GM23338 (cell line): ENCODE data around the gene CACNA1F. TPM values are rescaled to one million over a fixed set of nuclear protein-coding genes. Genes with fewer than 3 reads are reported as not detected.

Experiments
- ATAC-seq: fragments of 200-7000 bp; cut with Tn5 transposase; 3 replicates; pipeline ENCODE4 v1.9.1; 2020
- DNase-seq: peaks from one replicate; pipeline ENCODE4 v3.0.0-alpha.2; 2015; ENCODE audit warnings: low spot score
- H2AFZ ChIP-seq: fragments of 200-600 bp; sonication (generic); 2 replicates; pipeline ENCODE4 v1.8.0; 2016; ENCODE audit warnings: antibody characterized with exemption, mild to moderate bottlenecking, moderate library complexity
- H3F3A ChIP-seq: fragments of 200-600 bp; sonication (generic); replicated peaks from 2 replicates; pipeline ENCODE4 v1.8.0; 2017; ENCODE audit warnings: antibody characterized with exemption, mixed run types, low read depth
- H3K27ac ChIP-seq: fragments of 200-600 bp; sonication (generic); 2 replicates; pipeline ENCODE4 v1.6.1; 2016; ENCODE audit warnings: low read depth
- H3K27me3 ChIP-seq: fragments of 200-600 bp; sonication (generic); 2 replicates; pipeline ENCODE4 v1.8.0; 2016; ENCODE audit warnings: mild to moderate bottlenecking, mixed run types, moderate library complexity; ENCODE audit not compliant: insufficient read depth
- H3K36me3 ChIP-seq: fragments of 200-600 bp; sonication (generic); 2 replicates; pipeline ENCODE4 v1.8.0; 2016; ENCODE audit warnings: mild to moderate bottlenecking; ENCODE audit not compliant: insufficient read depth
- H3K4me1 ChIP-seq: fragments of 200-600 bp; sonication (generic); 2 replicates; pipeline ENCODE4 v1.8.0; 2016; ENCODE audit warnings: mild to moderate bottlenecking, moderate library complexity; ENCODE audit not compliant: insufficient read depth
- H3K4me2 ChIP-seq: fragments of 200-600 bp; sonication (generic); 2 replicates; pipeline ENCODE4 v1.7.1; 2017; ENCODE audit warnings: mixed run types
- H3K4me3 ChIP-seq: fragments of 200-600 bp; sonication (generic); 2 replicates; pipeline ENCODE4 v1.6.1; 2016; ENCODE audit warnings: mixed run types
- H3K79me2 ChIP-seq: fragments of 200-600 bp; sonication (generic); replicated peaks from 2 replicates; pipeline ENCODE4 v1.8.0; 2017; ENCODE audit warnings: mild to moderate bottlenecking; ENCODE audit not compliant: insufficient read depth
- H3K9me2 ChIP-seq: fragments of 200-600 bp; sonication (generic); 2 replicates; pipeline ENCODE4 v1.8.0; 2017; ENCODE audit not compliant: insufficient read depth
- H4K20me1 ChIP-seq: fragments of 200-600 bp; sonication (generic); replicated peaks from 2 replicates; pipeline ENCODE4 v1.8.0; 2017; ENCODE audit warnings: mild to moderate bottlenecking; ENCODE audit not compliant: insufficient read depth
- H3K27ac Mint-ChIP-seq: 2 replicates; pipeline ENCODE4 v1.8.0; 2020; ENCODE audit warnings: inconsistent platforms, mild to moderate bottlenecking, moderate library complexity, mixed read lengths
- H3K27me3 Mint-ChIP-seq: 3 replicates; pipeline ENCODE4 v1.8.0; 2022; ENCODE audit warnings: low read depth, mild to moderate bottlenecking, moderate library complexity, mixed read lengths, inconsistent platforms; ENCODE audit not compliant: insufficient read depth, poor library complexity
- H3K36me3 Mint-ChIP-seq: 3 replicates; pipeline ENCODE4 v1.8.0; 2021; ENCODE audit warnings: low read depth, mild to moderate bottlenecking, inconsistent platforms, moderate library complexity, mixed read lengths
- H3K4me1 Mint-ChIP-seq: 3 replicates; pipeline ENCODE4 v1.8.0; 2020; ENCODE audit warnings: mild to moderate bottlenecking, inconsistent platforms, mixed read lengths
- H3K4me3 Mint-ChIP-seq: 3 replicates; pipeline ENCODE4 v1.8.0; 2021; ENCODE audit warnings: moderate library complexity, mild to moderate bottlenecking, inconsistent platforms, mixed read lengths
- H3K9me3 Mint-ChIP-seq: 3 replicates; pipeline ENCODE4 v1.8.0; 2020; ENCODE audit warnings: moderate library complexity, mild to moderate bottlenecking, inconsistent platforms, mixed read lengths
- EZH2 ChIP-seq: fragments of 200-600 bp; sonication (generic); IDR thresholded peaks from one replicate; pipeline ENCODE4 v1.8.0; 2017; ENCODE audit warnings: antibody characterized with exemption, mild to moderate bottlenecking, low read depth; ENCODE audit not compliant: unreplicated experiment
- EZH2phosphoT487 ChIP-seq: fragments of 200-600 bp; sonication (generic); IDR thresholded peaks from one replicate; pipeline ENCODE4 v1.8.1; 2018; ENCODE audit warnings: antibody characterized with exemption; ENCODE audit not compliant: unreplicated experiment
- NANOG ChIP-seq: IDR thresholded peaks from 2 replicates; pipeline ENCODE4 v1.6.1; 2016; ENCODE audit warnings: antibody characterized with exemption, borderline replicate concordance
- POLR2AphosphoS5 ChIP-seq: IDR thresholded peaks from 2 replicates; pipeline ENCODE4 v1.6.1; 2016; ENCODE audit warnings: antibody characterized with exemption, low read depth
- STAT1 ChIP-seq: IDR thresholded peaks from one replicate; pipeline ENCODE4 v1.6.1; 2016; ENCODE audit warnings: antibody characterized with exemption; ENCODE audit not compliant: unreplicated experiment
- ZNF114 ChIP-seq: fragments of 250-450 bp; sonication (Bioruptor Pico); IDR thresholded peaks from 2 replicates; pipeline ENCODE4 v1.5.0; 2020; ENCODE audit warnings: mild to moderate bottlenecking, moderate library complexity
- ZNF331 ChIP-seq: fragments of 250-450 bp; sonication (Bioruptor Pico); IDR thresholded peaks from 2 replicates; pipeline ENCODE4 v1.5.0; 2020; ENCODE audit warnings: low read depth, mild to moderate bottlenecking, moderate library complexity
- polyA plus RNA-seq: library from polyadenylated mRNA; unstranded; fragments of >200 nt; fragmentation: Nextera tagmentation; extraction: Ambion mirVana; gene quantifications from 2 replicates; pipeline ENCODE4 v1.2.1, GENCODE V29; 2016
- total RNA-seq: library from RNA; depleted of rRNA; stranded (reverse); fragments of >200 nt; shearing (Covaris generic); gene quantifications from 2 replicates; pipeline ENCODE4 v1.2.3, GENCODE V29; 2014
- TF ChIP-seq, protein P1 (sequence below): IDR thresholded peaks from 2 replicates; pipeline ENCODE4 v1.6.1; 2016; ENCODE audit warnings: antibody characterized with exemption
- TF ChIP-seq, protein P2 (sequence below), 2 experiments: fragments of 200-600 bp in 1 of 2; sonication (generic) in 1 of 2; conservative IDR thresholded peaks; 2 replicates each; pipeline versions ENCODE4 v1.5.1 to v1.6.1; 2016 to 2017; ENCODE audit warnings: antibody characterized with exemption in 2 of 2, low read depth in 2 of 2, mild to moderate bottlenecking in 2 of 2, moderate library complexity in 1 of 2
- TF ChIP-seq, protein P3 (sequence below): IDR thresholded peaks from one replicate; pipeline ENCODE4 v1.6.1; 2018; ENCODE audit warnings: antibody characterized with exemption; ENCODE audit not compliant: unreplicated experiment

The CACNA1F gene
- total and polyA plus RNA-seq, 2 experiments from 2014 or later = 0.44 to 0.90 TPM

- no peaks in the 10 kb centered on the region for H3K9me3 Mint-ChIP-seq
- Histone ChIP-seq H3F3A (no peaks in the 10 kb centered on the region), H3K79me2 (no peaks in the 10 kb centered on the region), H3K9me2 (no peaks in the 10 kb centered on the region), H3K4me3 (no peak overlapping the region), H4K20me1 (no peaks in the 10 kb centered on the region), H3K27me3 (no peaks in the 10 kb centered on the region), H3K36me3 (no peaks in the 10 kb centered on the region), H3K27ac (no peak overlapping the region), H3K4me2 (no peak overlapping the region), H3K4me1 (no peaks in the 10 kb centered on the region; the same call in 1 of the 2 replicates), H2AFZ (no peak overlapping the region)
- no peak overlapping the region for H3K4me3 Mint-ChIP-seq
- no peak for ATAC-seq
- no peak for DNase-seq
- H3K27me3 Mint-ChIP-seq = peaks cover 6% of the 10 kb centered on the region
- TF ChIP-seq, protein P1, sequence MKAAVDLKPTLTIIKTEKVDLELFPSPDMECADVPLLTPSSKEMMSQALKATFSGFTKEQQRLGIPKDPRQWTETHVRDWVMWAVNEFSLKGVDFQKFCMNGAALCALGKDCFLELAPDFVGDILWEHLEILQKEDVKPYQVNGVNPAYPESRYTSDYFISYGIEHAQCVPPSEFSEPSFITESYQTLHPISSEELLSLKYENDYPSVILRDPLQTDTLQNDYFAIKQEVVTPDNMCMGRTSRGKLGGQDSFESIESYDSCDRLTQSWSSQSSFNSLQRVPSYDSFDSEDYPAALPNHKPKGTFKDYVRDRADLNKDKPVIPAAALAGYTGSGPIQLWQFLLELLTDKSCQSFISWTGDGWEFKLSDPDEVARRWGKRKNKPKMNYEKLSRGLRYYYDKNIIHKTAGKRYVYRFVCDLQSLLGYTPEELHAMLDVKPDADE = no peak
- TF ChIP-seq ZNF331 (CRISPR knock-in tag) (no peak), STAT1 (no peak), POLR2AphosphoS5 (no peak), EZH2phosphoT487 (no peak), ZNF114 (CRISPR knock-in tag) (no peak), EZH2 (no peak), NANOG (no peak)
- TF ChIP-seq, protein P2, sequence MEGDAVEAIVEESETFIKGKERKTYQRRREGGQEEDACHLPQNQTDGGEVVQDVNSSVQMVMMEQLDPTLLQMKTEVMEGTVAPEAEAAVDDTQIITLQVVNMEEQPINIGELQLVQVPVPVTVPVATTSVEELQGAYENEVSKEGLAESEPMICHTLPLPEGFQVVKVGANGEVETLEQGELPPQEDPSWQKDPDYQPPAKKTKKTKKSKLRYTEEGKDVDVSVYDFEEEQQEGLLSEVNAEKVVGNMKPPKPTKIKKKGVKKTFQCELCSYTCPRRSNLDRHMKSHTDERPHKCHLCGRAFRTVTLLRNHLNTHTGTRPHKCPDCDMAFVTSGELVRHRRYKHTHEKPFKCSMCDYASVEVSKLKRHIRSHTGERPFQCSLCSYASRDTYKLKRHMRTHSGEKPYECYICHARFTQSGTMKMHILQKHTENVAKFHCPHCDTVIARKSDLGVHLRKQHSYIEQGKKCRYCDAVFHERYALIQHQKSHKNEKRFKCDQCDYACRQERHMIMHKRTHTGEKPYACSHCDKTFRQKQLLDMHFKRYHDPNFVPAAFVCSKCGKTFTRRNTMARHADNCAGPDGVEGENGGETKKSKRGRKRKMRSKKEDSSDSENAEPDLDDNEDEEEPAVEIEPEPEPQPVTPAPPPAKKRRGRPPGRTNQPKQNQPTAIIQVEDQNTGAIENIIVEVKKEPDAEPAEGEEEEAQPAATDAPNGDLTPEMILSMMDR (conservative IDR thresholded peaks at IDR 0.05; ENCODE audit: low read depth in 2 of 2) = no peak
- TF ChIP-seq, protein P3, sequence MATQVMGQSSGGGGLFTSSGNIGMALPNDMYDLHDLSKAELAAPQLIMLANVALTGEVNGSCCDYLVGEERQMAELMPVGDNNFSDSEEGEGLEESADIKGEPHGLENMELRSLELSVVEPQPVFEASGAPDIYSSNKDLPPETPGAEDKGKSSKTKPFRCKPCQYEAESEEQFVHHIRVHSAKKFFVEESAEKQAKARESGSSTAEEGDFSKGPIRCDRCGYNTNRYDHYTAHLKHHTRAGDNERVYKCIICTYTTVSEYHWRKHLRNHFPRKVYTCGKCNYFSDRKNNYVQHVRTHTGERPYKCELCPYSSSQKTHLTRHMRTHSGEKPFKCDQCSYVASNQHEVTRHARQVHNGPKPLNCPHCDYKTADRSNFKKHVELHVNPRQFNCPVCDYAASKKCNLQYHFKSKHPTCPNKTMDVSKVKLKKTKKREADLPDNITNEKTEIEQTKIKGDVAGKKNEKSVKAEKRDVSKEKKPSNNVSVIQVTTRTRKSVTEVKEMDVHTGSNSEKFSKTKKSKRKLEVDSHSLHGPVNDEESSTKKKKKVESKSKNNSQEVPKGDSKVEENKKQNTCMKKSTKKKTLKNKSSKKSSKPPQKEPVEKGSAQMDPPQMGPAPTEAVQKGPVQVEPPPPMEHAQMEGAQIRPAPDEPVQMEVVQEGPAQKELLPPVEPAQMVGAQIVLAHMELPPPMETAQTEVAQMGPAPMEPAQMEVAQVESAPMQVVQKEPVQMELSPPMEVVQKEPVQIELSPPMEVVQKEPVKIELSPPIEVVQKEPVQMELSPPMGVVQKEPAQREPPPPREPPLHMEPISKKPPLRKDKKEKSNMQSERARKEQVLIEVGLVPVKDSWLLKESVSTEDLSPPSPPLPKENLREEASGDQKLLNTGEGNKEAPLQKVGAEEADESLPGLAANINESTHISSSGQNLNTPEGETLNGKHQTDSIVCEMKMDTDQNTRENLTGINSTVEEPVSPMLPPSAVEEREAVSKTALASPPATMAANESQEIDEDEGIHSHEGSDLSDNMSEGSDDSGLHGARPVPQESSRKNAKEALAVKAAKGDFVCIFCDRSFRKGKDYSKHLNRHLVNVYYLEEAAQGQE = no peak
- H3K36me3 Mint-ChIP-seq = no peaks in the 10 kb centered on the region
- H3K27ac Mint-ChIP-seq = no peak overlapping the region
- H3K4me1 Mint-ChIP-seq = no peaks in the 10 kb centered on the region; the same call in 2 of the 3 replicates
Observed at GRCh38 chrX:49210406-49210805, 22.7 kb downstream of the CACNA1F start.
